K562 (cell line): ENCODE measurements around the gene ROBO2. TPM values are rescaled to one million over a fixed set of nuclear protein-coding genes. Genes with fewer than 3 reads are reported as not detected.

Experiments
- ATAC-seq: fragments of 200-7000 bp; cut with Tn5 transposase; 3 replicates; pipeline ENCODE4 v1.9.1; 2020; ENCODE audit warnings: moderate library complexity
- BruUV-seq: library from RNA; stranded (reverse); fragments of 400-500 nt; replicated peaks from 2 replicates; lab custom pipeline; 2021; lab: Mats Ljungman, UMichigan
- CTCF ChIA-PET: fragments of 300-600 bp; formaldehyde crosslinking; extraction: SDS; loops from one replicate; lab custom pipeline; 2021; ENCODE audit warnings: low intra/inter-chr PET ratio; lab: Yijun Ruan, JAX
- POLR2A ChIA-PET: fragments of 300-600, 350-650 bp; sonication (Branson Sonifier 250); formaldehyde crosslinking; extraction: SDS; loops from one replicate; lab custom pipeline; 2021; ENCODE audit warnings: antibody characterized with exemption, inconsistent platforms; lab: Yijun Ruan, JAX
- DNase-seq, 4 experiments: peaks; one replicate each; pipeline versions ENCODE4 v3.0.0 to v3.0.0-alpha.2; 2011 to 2018; ENCODE audit warnings: low spot score in 3 of 4, mixed read lengths in 3 of 4; ENCODE audit errors: extremely low read depth in 1 of 4
- FAIRE-seq: peaks from 2 replicates; lab custom pipeline; 2011; peaks lifted over from hg19 to GRCh38; lab: Jason Lieb, UNC
- H2AFZ ChIP-seq: 2 replicates; pipeline ENCODE4 v1.6.0; 2011; ENCODE audit warnings: low read depth, low read length, control low read depth, inconsistent platforms
- H3K27ac ChIP-seq: fragments of 200-600 bp; 3 replicates; pipeline ENCODE4 v1.8.0; 2011; ENCODE audit warnings: low read depth, mild to moderate bottlenecking, control low read depth, inconsistent platforms, low read length, moderate library complexity, mixed read lengths; ENCODE audit errors: extremely low read depth
- H3K27me3 ChIP-seq, 2 experiments: fragments of 300-600 bp in 1 of 2; 2 replicates in 1 of 2; 3 replicates in 1 of 2; pipeline versions ENCODE4 v1.6.0 to v1.8.0; 2011; ENCODE audit warnings: inconsistent platforms in 2 of 2, low read length in 2 of 2, mild to moderate bottlenecking in 1 of 2, mixed read lengths in 1 of 2, moderate library complexity in 1 of 2; ENCODE audit not compliant: control insufficient read depth in 2 of 2, insufficient read depth in 2 of 2
- H3K36me3 ChIP-seq: fragments of 300-600 bp; 3 replicates; pipeline ENCODE4 v1.8.0; 2011; ENCODE audit warnings: mild to moderate bottlenecking, low read length, inconsistent platforms; ENCODE audit not compliant: control insufficient read depth, insufficient read depth
- H3K4me1 ChIP-seq, 2 experiments: fragments of 200-600 bp in 1 of 2; replicated peaks in 1 of 2; 2 replicates in 1 of 2; 3 replicates in 1 of 2; pipeline versions ENCODE4 v1.5.1 to v1.8.0; 2011; ENCODE audit warnings: inconsistent platforms in 2 of 2, low read length in 2 of 2, mild to moderate bottlenecking in 1 of 2, mixed read lengths in 1 of 2, moderate library complexity in 1 of 2; ENCODE audit not compliant: control insufficient read depth in 2 of 2, insufficient read depth in 2 of 2
- H3K4me2 ChIP-seq: 2 replicates; pipeline ENCODE4 v1.6.1; 2011; ENCODE audit warnings: low read length, control low read depth, inconsistent platforms, mixed read lengths; ENCODE audit not compliant: insufficient read depth
- H3K4me3 ChIP-seq: fragments of 200-600 bp; sonication (generic), shearing (Covaris generic); 2 replicates; pipeline ENCODE4 v1.5.1; 2016; ENCODE audit warnings: control low read depth, inconsistent platforms
- H3K79me2 ChIP-seq: fragments of 200-600 bp; 3 replicates; pipeline ENCODE4 v1.8.0; 2011; ENCODE audit warnings: low read length, inconsistent platforms; ENCODE audit not compliant: control insufficient read depth, insufficient read depth
- H3K9ac ChIP-seq, 2 experiments: 2 replicates each; pipeline versions ENCODE4 v1.6.0 to v1.6.1; 2011; ENCODE audit warnings: low read depth in 2 of 2, low read length in 2 of 2, control low read depth in 1 of 2, inconsistent platforms in 1 of 2, mild to moderate bottlenecking in 1 of 2, mixed read lengths in 1 of 2; ENCODE audit not compliant: insufficient read depth in 1 of 2
- H3K9me1 ChIP-seq: one replicate; pipeline ENCODE4 v1.6.0; 2011; ENCODE audit warnings: inconsistent platforms, mild to moderate bottlenecking, low read length, moderate library complexity; ENCODE audit not compliant: control insufficient read depth, insufficient read depth
- H3K9me3 ChIP-seq: replicated peaks from 2 replicates; pipeline ENCODE4 v1.5.1; 2011; ENCODE audit warnings: low read depth, low read length, inconsistent platforms; ENCODE audit not compliant: control insufficient read depth, insufficient read depth
- H4K20me1 ChIP-seq: replicated peaks from 2 replicates; pipeline ENCODE4 v1.6.1; 2011; ENCODE audit warnings: low read length, inconsistent platforms, mixed read lengths; ENCODE audit not compliant: control insufficient read depth, insufficient read depth
- ARID4B ChIP-seq: sonication (generic); formaldehyde crosslinking; IDR thresholded peaks from 2 replicates; pipeline ENCODE4 v1.8.0; 2022; ENCODE audit warnings: mild to moderate bottlenecking, missing genetic modification reagents
- CXXC5 ChIP-seq: fragments of 250-450 bp; sonication (Bioruptor Pico); IDR thresholded peaks from 2 replicates; pipeline ENCODE4 v1.8.0; 2022; ENCODE audit warnings: inconsistent platforms, mild to moderate bottlenecking, moderate library complexity
- MTF1 ChIP-seq: fragments of 250-450 bp; sonication (Bioruptor Pico); IDR thresholded peaks from 2 replicates; pipeline ENCODE4 v1.9.0; 2021; ENCODE audit warnings: moderate library complexity, mild to moderate bottlenecking, inconsistent platforms, borderline replicate concordance
- PTBP1 ChIP-seq: fragments of 200-400 bp; formaldehyde crosslinking; IDR thresholded peaks from 2 replicates; pipeline ENCODE4 v1.6.1; 2017; ENCODE audit warnings: low read depth, low read length
- REST ChIP-seq, 2 experiments: fragments of 450-650 bp; formaldehyde crosslinking in 1 of 2; IDR thresholded peaks; 2 replicates each; pipeline versions ENCODE4 v1.4.0 to v1.6.1; 2014 to 2020; ENCODE audit warnings: mild to moderate bottlenecking in 2 of 2, borderline replicate concordance in 1 of 2, low read depth in 1 of 2
- SRSF1 ChIP-seq: fragments of 200-400 bp; formaldehyde crosslinking; IDR thresholded peaks from 2 replicates; pipeline ENCODE4 v1.6.1; 2017; ENCODE audit warnings: mild to moderate bottlenecking, low read depth, low read length, moderate library complexity
- WGBS: fragments of 100-300 bp; shearing (Covaris generic); methylation state at CpG from one replicate; pipeline ENCODE4 v1.1.6; 2016; ENCODE audit warnings: low coverage, mixed read lengths; ENCODE audit not compliant: insufficient coverage; ENCODE audit errors: missing lambda C conversion rate; 5-methylcytosine and 5-hydroxymethylcytosine counted together
- in situ Hi-C: fragments of 300-500 bp; cut with MboI; formaldehyde crosslinking; loops from 4 replicates; pipeline ENCODE4 v1.15.0; 2018; ENCODE audit warnings: inconsistent platforms, mixed read lengths
- intact Hi-C: fragments of 100-400 bp; cut with micrococcal nuclease; formaldehyde crosslinking; loops from 2 replicates; pipeline ENCODE4 v1.14.2; 2022
- polyA plus RNA-seq, 8 experiments: library from polyadenylated mRNA; depleted of rRNA in 4 of 8; stranded (reverse) in 5 of 8; unstranded in 3 of 8; fragments of >200 nt; fragmentation: Nextera tagmentation in 2 of 8; fragmentation: Illumina TruSeq in 1 of 8; extraction: Ambion mirVana in 2 of 8; extraction: Trizol in 1 of 8; gene quantifications; 2 replicates each; pipeline versions ENCODE4 v1.2.1 to v1.2.3, GENCODE V29; 2011 to 2014; ENCODE audit warnings: inconsistent platforms in 1 of 8, missing spikeins in 1 of 8
- total RNA-seq, 7 experiments: library from RNA; depleted of rRNA in 6 of 7; stranded (reverse); fragments of >200 nt in 6 of 7; fragmentation: Illumina TruSeq in 2 of 7; extraction: Trizol in 2 of 7; gene quantifications; 2 replicates each; pipeline versions ENCODE4 v1.2.1 to v1.2.3, GENCODE V29; 2011 to 2021; ENCODE audit warnings: low replicate concordance in 1 of 7

Gene ROBO2
- total and polyA plus RNA-seq, 9 of the 15 experiments (the other 6 are each of a cell fraction or from before 2014, with no cell fraction given) = 0.84 to 3.0 (median 1.7) TPM

- TF ChIP-seq PTBP1 (no peak), SRSF1 (no peak), MTF1 (CRISPR knock-in tag) (no peak), CXXC5 (CRISPR knock-in tag) (no peak)
Observed at GRCh38 chr3:77524946-77525682, 485.2 kb downstream of the ROBO2 start (continued).

GRCh38 chr3:77526573-77527113 lies 486.7 kb downstream of the ROBO2 start:
- Histone ChIP-seq H3K4me1 (no peaks in the 10 kb centered on the region), H4K20me1 (no peaks in the 10 kb centered on the region), H3K9me1 (no peaks in the 10 kb centered on the region), H3K36me3 (no peaks in the 10 kb centered on the region), H3K4me2 (no peak overlapping the region), H2AFZ (no peak overlapping the region), H3K27me3 (no peaks in the 10 kb centered on the region), H3K4me3 (no peak overlapping the region), H3K9me3 (no peaks in the 10 kb centered on the region), H3K9ac (no peak overlapping the region), H3K79me2 (no peaks in the 10 kb centered on the region), H3K27ac (no peak overlapping the region)
- 6% methylated on average over 3 of the region's 4 CpGs for WGBS
- DNase-seq (no peak), FAIRE-seq (no peak), ATAC-seq (no peak)
- intact Hi-C loops (no loop called here), in situ Hi-C loops (no loop called here)
- ChIA-PET POLR2A (no interaction called here), CTCF (interaction anchor here (0.6 kb wide), 1 partner anchor 258 kb away, joined by 3 read pairs; no protein-coding TSS in a partner anchor)
- no TSS peak for BruUV-seq
- no peak for TF ChIP-seq REST (IDR thresholded peaks at IDR 0.05; ENCODE audit: borderline replicate concordance)
- no peak for TF ChIP-seq REST (CRISPR knock-in tag; IDR thresholded peaks at IDR 0.05; ENCODE audit: low read depth)
- TF ChIP-seq ARID4B (CRISPR knock-in tag) = no peak
